ELF-1 (cell line): ENCODE data around the gene PCF11.
"Not testable (repeated sequence)": the region's sequence is repeated elsewhere in the genome, so short reads cannot be mapped to it uniquely, and the experiment has no call there.

ENCODE experiments used
- DNase-seq: peaks from one replicate; pipeline ENCODE4 v3.0.0-alpha.2; 2016; ENCODE audit warnings: low read depth, low spot score

Gene PCF11

DNA sequence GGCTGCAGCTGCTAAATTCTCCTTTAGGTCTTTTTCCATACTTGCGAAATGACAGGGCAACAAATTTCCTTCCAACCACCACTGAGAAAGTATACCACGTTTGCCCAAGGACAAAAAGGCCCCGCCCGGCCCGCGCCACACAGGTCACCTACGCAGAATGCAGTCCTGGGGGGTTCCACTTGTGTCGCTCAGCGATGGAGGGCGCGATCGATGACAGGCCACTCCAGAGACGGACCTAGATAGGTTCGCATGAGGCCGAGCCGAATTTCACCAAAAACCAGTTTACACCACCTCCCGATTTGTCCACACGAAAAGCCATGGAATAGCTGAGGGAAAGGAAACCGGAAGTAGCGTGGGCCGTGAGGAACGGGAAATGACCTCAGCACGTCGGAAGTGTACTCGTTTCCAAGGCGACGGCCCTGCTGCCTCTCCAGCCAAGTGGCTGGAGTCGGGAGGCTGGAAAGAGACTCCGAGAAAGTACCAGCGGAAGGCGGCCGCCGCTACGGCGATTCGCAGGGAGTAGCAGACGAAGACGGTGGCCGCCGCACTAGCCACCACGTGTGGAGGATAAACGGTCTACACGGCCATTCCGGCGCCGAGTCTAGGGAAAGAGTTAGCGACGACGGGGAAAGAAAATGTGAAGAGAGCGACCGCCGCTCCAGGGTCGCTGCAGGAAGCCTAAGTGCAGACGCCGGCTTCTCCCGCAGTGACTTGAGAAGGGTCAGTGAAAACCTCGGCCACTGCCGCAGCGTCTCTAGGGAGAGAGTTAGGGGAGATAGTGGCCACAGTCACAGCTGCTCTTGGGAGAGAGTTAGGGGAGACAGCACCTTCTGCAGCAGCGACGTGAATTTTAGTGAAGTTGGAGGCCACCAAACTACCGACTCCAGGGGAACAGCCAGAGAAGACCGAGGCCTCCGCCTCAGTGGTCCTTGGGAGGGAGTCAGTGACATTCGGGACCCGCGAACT lies 36.7 kb downstream of the PCF11 start, which contains the start of gene ANKRD42:
TSS of gene ANKRD42 (plus strand) at position 398 of the 966 bp plus-strand sequence. CDS start 959 bp downstream, outside the sequence.
- peak; percentile 97 for DNase-seq

DNA sequence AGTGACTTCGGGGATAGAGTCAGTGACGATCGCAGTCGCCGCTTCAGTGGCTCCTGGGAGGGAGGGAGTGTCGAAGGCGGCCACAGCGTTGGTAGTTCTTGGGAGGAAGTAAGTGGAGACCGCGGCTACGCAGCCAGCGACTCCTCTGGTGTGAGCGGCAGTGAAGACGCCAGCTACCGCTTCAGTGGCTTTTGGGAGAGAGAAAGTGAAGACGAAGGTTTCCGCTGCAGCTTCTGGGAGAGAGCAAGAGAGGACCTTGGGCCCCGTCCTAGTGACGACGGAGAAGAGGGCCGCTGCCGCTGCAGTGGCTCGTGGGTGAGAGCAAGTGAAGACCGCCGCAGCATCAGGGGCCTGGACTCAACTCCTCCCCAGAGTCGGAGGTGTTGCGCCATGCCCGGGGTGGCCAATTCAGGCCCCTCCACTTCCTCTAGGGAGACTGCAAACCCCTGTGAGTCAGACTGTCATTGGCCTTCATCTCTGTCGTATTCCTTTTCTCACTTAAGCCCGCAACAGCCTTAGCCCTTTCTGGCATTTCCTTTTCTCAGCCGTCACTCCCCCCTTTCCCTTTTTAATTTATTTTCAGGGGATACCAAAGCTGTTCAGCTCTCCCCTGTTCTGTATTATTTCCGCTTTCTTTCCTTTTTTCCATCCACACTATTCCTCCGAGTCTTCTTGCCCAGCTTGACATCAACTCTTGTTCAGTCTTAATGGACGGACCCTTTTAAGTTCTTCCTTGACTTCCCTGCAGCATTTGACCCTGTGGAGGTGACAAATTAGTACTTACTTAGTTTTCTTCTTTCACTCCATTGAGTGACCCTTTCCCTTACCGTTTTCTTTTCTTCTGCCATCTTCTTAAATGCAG lies 37.6 kb downstream of the PCF11 start:
- DNase-seq: peak; percentile 60

DNA sequence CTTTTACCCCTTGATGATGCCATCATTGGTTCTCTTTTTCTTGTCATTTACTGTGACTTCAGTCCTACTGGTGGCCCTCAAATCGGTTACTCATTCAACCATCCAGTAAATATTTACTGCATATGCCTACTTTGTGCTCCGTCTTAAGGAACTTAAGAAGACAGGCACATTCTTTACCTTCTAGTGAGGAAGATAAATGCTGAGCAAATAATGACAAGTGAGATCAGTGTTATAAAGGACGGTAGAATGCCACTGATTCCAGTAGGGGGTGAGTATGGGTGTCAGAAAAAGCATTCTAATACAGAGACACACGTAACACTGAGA lies 38.2 kb downstream of the PCF11 start:
- no peak for DNase-seq

DNA sequence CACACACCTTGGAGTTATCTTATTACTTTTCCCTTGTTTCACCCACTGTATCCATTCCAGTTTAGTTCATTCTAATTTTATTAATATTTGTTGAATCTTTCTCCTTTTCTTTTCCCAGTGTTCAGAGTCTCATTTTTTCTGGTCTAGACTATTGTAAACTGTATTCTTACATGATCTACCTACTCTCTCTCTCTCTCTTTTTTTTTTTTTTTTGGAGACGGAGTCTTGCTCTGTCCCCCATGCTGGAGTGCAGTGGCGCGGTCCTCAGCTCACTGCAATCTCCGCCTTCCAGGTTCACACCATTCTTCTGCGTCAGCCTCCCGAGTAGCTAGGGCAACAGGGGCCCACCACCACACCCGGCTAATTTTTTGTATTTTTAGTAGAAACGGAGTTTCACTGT lies 38.7 kb downstream of the PCF11 start:
- DNase-seq: no peak

DNA sequence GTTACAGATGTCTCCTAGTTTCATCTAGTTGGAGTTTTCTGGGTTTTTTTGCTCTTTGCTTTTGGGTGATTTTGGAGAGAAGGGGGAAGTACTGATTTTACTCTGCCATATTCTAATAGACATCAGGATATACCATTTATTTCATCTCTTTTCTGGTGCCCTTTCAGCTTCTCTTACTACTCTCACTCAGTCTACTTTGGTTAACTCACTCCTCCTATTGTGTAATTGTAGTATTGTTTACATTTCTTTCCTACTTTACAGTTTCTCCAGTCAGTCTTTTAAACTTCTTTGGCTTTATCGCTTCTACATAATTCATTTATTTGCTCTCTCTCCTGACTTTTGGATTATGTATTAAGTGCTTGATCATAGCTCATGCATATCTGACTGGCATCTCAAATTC lies 43.1 kb downstream of the PCF11 start:
- DNase-seq: no peak

DNA sequence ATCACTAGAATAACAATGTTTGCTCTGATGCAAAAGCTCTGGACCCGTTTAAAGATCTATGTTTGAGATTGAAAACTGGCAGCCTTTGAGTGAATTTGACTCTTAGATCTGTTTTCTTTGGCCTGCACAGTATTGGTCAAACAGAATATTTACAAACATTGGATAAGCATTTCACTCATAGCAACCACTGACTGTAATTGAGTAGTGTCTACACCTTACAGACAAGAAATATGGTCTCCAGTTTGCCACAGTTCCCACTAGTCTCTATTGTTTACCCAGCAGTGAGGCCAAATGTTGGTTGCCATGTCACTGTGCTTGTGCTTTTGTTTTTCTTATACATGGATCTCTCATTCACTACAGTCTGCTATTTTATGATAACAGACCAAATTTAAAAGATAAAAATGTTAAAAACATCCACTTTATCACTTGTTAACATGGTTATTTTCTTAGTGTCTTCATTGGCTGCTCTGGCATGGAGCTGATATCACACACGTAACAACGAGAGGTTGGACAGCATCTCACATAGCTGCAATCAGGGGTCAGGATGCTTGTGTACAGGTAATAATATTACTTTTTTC lies 48.8 kb downstream of the PCF11 start:
- no peak for DNase-seq

DNA sequence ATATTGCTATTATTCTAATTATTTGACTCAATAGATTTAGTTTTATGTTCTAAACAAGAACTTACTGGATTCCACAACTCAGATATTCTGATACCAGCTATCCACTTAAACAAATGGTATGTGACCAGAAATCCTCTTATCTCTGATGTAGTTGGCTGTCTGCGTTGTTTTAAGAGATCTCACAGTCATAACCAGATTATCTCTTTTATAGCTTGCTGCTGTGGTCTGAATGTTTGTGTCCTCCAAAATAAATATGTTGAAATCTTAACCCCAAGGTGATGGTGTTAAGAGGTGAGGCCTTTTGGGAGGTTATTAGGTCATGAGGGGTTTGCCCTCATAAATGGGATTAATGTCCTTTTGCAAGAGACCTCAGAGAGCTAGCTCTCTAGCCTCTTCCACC lies 49.3 kb downstream of the PCF11 start:
- no peak for DNase-seq

DNA sequence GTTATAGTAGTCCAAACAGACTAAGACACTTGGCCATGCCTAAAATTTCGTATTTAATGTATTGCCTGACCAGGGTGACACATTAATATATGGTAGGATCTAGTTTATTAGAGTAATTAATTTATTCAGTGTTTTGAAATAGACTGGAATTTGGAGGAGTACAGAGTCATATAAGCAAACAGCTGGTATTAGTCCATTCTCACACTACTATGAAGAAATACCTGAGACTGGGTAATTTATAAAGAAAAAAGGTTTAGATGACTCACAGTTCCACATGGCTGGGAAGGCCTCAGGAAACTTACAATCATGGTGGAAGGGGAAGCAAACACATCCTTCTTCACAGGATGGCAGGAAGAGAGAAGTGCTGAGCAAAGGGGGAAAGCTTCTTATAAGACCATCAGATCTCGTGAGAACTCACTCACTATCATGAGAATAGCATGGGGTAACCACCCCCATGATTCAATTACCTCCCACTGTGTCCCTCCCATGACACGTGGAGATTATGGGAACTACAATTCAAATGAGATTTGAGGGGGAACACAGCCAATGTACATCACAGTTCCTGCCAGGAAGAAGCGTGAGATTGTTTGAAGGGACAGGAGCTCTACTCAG lies 49.9 kb downstream of the PCF11 start:
- not testable (repeated sequence) for DNase-seq

DNA sequence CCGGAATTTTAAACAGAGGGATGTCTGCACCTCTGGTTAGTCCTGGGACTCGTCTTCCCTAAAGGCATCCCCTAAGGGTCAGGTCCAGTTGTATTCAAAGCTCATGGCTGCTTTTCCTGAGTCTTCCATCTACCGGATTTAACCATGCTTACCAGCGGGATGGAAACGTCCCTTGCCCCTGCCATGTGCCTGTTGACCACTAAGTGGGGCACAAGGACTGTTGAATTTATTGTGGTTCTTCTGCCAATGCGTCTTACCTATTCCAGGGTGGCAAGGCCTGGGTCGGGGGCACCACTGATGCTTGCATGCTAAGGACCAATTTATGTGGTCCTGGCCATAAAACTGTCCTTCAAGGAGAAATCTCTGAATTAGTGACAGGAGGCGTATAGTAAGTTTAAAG lies 62.2 kb downstream of the PCF11 start:
- peak; percentile 10 for DNase-seq

DNA sequence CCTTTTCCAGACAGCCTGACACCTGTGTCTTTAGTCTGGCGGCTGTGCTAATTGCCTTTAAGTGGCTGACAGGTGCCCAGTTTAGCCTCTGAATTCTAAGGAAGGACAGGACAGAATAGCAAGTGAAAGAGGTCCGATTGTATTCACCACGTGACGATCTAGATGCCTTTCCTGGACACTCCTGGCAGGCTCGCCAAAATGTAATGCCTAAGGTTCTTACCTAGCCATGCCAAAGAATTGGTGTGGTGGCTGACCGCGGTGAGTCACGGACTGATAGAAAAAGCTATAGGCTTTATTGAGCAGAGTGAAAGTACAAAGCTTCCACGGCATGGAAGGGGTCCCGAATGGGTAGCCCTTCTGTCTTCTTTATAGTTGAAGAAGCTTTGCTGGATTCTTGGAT lies 63.3 kb downstream of the PCF11 start:
- peak; percentile 8 for DNase-seq

DNA sequence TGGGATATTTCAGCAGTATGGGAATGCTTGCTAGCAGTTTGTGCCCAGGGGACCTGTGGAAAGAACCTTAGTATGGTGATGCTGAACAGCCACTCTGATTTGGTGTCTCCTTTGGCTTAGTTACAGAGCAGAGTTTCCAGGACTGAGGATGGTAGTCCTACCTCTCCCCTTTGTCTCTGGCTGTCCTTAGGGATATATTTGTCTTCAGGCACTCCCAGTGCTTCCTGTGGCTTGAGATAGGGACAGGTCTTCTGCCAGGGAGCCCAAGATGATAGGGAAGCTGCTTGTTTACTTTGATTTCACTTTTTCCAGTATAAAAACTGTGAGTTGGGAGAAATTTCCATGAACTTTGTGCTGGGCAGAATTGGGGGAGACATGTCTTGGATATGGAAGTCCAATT lies 64.8 kb downstream of the PCF11 start:
- no peak for DNase-seq

DNA sequence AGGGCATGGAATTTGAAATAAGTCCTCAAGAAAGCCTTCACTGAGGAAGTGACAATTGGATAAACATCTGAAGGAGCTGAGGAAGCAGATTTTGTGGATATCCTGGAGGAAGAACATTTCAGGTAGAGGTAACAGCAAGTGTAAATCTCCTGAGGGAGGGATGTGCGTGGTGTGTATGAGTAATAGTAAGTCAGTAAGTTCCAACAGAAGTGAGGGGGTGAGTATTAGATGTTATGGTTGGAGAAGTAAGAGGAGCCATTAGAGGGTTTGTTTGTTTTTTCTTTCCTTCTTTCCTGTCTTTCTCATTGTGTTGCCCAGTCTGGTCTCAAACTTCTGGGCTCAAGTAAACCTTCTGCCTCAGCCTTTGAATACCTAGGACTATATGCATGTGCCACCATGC lies 65.6 kb downstream of the PCF11 start:
- no peak for DNase-seq

DNA sequence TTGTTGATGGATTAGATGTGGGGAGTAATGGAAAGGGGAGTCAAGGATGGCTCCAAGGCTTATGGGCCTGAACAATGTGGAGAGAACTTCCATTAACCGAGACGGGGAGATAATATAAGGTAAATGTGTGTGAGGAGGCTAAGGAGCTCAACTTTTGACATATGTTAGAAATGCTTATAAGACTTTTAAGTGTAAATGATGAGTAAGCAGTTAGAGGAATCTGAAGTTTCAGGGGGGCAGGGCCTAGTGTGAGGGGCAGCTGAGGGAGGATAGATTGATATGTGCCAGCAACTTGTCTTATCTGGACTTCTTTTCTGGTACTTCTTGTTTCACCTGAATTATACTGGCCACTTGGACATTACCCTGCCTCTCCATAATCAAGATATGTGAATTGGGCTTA lies 66.5 kb downstream of the PCF11 start:
- no peak for DNase-seq

DNA sequence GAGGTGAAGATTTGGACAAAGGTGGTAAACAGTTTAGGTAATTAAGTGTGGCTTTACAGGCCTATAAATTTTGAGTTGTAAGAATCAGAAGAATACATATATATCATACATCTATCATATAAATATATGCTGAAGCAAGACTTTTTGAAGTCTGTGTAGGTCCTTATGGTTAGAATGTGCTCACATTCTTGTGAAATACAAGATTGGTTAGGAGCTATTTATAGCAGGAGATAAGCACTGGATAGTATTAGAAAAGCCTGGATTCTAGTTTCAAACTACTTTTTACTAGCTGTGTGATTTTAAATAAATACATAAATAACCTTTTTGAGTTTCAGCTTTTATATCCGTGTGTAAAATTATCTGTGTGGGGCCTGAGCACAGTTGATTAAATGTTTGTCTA lies 78.9 kb downstream of the PCF11 start:
- no peak for DNase-seq
